GM18499 (cell line): Measurements from ENCODE around the gene TRERF1.

ENCODE experiments used
- ATAC-seq: cut with Tn5 transposase; IDR thresholded peaks from one replicate; pipeline ENCODE4 v1.9.1; 2021; ENCODE audit warnings: moderate number of reproducible peaks; ENCODE audit not compliant: insufficient read depth, unreplicated experiment

TRERF1 gene

DNA sequence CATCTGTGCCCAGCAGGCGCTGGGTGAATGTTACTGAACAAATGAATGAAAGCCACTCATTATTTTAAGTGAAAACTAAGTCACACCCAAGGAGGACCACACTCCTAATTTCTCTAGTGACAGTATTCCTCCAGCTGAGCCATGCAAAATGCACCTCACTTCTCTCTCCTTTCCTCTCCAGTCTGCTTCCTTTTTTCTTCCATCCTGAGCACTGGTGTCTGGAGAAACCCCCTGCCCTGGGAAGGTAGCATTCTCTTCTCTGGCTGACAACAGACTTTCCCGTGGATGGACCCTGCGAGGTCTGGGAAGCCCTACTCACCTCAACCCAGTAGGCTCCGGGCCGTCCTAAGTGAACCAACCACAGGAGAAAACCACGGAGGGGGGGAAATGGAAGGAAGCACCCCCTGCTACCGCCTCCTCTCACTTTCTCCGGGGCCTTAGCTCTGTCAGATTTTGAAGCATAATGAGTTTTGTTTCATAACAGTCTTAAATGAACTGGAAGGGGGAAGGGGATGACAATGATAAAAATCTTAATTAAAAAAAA is 22.6 kb downstream of the TRERF1 start:
- ATAC-seq, result no peak

DNA sequence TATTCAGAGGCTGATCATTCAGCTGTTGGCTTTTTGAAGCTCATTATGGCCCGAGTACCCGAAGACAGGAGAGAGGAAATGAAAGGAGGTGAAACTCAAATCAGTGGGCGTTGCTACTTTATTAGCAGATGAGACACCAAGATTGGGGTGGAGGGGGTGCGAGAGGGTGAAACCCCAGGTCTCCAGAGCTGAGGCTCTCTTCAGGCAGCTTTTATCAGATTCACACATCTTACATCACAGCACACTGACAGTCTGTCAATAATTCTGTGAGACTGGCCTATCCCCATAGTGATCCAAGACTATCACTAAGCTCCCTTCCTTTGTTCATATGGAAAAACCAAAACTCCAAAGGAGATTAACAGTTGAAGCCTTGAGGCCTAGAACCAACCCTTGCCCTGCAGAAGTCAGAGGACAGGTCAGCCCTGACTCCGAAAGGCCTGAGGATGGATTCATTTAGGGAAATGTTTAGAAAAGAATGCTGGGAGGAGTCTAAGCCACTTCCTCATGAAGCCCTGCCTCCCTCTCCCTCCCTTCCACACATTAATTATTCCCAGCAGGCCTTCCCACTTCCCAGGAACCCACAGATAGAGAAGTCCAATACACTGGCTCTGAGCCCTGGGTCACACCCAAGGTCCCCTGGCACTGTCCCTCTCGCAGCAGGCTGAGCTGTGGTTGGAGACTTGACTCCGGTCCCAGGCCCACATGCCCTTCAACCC is 23.2 kb downstream of the TRERF1 start:
- no peak for ATAC-seq

DNA sequence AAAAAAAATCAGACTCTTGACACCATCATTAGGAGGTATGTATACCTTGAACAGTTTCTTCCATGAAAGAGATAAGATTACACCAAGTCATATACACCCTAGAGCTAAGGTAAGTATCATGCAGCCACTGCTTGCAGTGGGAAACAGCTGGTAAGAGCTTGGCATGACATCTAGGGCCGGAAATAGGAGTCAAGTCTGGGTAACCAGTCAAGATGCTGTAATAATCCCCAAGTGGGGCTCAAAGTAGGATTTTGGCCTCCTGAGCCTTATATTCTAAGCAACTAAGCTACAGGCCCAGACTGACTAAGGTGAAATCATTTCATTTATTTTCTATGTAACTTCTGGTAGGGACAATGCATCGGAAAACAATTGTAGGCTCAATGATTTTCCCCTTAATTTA is 23.9 kb downstream of the TRERF1 start:
- ATAC-seq, result no peak

DNA sequence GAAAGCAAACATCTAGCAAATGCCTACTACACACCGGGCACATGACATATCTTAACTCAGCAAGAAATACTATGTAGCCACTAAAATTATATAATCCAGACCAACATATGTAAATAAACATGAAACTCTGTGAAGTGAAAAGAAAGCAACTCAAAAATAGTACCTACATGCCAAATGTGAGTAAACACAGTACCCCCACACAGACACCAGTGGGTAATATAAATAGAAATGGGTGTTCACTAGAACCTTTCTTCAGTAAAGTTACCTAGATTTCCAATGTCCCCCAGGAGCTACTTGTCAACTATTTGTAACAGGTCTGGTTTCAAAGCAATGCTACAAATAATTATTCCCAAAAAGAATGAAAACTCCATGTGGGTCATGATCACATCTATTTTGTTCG is 25.5 kb downstream of the TRERF1 start:
- ATAC-seq, result no peak

DNA sequence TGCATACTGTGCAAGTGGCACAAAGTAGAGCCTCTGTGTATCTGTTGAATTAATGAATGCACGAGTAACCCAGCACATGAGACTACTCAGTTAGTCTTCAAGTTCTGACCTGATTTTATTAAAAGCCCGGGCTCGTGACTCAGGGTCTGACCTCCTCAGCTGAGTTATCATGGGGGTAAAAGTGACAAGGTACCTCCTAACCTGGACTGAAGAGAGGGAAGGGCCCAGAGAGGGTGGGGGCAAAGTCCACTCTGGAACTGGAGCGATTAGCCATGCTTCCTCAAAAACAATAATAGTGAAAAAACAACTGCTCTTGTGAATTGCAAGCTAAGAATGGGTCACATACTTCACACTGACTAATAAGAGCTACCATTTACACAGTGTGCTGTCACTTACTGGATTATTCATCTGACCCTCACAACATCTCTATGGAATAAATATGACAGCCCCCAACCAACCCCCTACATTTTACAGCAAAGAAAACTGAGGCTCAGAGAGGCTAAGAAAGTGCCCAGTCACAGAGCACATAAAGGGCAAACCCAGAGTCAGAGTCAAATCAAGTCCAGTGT is 26.7 kb downstream of the TRERF1 start:
- no peak for ATAC-seq

DNA sequence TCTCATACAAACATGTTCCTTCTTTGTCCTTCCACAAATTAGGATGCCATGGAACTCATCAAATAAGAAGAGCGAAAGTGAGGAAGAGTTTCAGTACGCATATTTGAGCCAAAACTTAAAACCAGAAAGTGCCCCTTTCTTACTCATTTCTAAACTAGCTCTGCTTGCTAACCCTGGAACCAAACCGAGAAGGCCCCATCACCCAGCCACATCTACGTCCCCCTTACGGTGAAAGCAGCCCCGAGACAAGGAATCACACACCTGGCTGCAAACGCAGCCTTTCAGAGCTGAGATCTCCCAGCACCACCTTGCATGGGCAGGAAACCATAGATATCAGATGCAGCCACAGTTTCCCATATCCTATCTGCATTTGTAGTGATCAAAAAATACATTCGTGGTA is 28.5 kb downstream of the TRERF1 start:
- no peak for ATAC-seq

DNA sequence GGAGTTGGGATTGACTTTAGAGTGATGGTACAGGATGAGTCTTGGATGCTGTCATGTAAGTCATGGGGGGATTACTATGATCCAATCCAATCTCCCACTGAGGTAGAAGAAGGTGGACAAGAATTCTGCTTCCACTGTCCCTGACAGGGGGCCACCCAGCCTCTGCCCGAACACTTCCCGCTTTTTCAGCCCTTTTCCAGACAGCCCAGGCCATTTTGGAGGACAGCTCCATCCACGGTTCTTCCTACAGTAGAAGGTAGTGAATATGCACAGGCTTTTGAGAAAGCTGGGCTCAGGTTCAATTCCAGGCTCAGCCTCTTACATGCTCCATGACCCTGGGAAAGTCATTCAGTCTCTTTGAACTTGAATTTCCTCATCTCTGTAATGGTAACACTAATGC is 31.0 kb downstream of the TRERF1 start:
- ATAC-seq, result no peak

DNA sequence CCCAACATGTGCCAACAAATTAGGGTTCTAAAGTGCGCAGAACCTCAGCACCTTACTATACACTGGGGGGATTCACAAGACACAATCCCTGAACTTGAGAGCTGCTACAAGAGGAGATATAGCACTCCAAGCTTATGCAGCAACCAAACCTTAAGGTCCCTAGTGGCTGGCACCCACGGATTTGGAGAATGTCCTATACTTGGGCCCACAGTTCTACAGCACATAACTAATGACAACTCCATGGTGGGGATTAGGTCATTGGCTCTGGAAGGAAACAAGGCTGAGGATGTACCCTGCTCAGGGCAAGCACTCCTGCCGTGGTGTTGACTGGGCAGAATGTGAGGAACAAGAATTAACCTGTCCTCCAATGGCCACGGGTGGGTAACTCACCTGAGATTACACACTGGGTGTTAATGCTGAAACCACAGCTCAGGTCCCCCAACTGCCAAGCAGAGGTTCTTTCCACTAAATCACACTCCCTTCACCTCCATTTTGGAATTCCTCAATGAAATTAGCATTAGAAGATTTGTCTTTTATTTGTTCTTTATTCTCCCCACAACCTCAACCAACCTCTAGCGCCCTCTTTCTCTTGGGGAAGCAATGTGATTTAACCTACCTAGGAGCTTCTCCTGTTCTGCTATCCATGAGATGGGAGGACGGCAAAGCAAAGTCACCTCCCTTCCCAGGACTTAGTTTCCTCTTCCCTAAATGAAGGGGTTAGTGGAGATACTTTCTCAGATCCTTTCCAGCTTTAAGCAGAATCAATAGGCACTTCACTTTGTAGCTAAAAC is 32.0 kb downstream of the TRERF1 start:
- no peak for ATAC-seq

DNA sequence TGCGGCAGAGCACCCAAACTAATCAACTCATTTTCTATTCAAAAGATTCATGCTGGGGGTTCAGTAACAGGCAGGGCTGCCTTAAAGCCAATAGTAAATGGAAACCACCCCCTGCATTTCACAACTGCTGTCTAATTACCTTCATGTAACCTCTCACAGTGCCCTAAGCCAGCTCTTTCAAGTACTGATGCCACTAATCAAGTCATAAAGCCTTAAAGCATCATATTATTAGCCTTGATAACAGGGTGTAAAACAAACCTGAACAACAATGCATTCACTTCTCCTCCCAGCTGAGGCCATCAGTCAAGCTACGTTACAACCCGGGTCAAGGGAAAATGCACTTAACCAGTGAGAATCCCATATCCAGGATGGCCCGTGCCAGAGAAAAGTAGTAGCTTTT is 33.0 kb downstream of the TRERF1 start:
- ATAC-seq, result no peak

DNA sequence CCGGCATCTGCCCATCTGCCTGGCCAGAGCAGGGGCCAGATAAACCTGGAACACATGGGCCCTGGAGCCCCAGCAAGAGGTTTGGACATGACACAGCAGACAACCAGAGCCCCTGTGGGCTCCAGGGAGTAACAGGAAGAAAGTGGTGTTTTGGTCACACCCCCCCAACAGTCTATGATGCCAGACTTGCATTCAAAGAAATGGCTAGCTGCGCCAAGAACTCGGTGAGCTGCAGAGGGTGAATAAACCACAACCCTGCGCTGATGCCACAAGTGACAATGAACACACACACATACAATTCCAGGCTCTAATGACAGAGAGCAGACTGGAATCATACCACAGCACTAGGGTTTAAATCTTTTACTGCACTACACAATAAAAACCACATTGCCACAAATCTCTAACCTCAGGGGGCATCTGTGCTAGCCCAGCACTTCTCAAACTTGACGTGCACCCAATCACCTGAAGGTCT is 34.0 kb downstream of the TRERF1 start:
- ATAC-seq, result no peak

DNA sequence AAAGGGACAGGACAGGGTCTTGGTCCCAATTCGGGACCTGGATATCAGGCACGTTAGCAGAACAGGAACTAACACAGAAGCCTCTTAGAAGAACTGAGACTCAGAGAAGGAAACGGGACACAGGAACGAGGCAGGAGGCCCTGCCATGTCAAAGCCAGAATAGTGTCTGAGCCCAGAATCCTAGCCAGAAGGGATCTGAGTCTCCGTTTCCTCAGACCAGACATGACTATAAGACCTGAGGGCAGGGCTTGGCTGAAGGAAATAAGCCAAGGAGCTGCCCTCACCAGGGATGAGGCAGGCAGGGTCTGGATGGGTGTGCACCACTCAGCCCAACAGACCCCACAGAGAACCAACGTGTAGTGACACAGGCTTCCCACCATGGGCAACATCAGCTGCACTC is 40.3 kb downstream of the TRERF1 start:
- no peak for ATAC-seq

DNA sequence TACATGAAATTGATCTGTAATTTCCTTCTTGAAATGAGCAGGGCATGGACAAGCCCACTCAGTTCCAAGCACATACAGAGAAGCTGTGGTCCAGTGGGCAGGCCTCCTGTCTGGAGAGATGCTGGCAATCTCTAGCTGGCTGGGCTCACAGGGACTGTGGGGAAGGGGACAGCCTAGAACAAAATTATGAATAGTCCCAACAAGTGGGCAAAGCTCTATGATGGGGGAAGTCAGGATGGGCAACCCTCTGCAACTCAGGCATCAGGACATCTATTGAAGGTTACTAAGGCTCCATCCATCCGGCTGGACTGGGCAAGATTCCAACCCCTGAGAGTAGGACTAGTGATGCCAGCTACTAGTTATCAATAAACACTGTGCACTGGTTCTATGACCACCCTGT is 40.9 kb downstream of the TRERF1 start:
- ATAC-seq, result no peak

DNA sequence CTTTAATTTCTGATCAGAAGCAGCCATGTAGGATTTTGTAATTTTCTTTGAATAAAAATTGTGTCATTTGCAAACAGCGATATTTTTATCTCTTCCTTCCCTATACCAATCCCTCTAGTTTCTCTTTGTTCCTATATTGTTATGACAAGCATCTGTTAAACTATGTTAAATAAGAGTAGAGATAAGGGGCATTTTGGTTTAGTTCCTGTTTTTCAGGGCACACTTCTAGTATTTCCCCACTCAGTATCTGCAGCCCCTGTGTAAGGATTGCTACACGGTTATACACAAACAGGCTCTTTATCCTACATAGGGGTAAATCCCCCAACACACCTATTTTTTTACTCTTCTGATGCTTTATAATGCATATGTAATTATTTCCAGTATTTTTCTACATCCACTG is 42.1 kb downstream of the TRERF1 start:
- no peak for ATAC-seq

DNA sequence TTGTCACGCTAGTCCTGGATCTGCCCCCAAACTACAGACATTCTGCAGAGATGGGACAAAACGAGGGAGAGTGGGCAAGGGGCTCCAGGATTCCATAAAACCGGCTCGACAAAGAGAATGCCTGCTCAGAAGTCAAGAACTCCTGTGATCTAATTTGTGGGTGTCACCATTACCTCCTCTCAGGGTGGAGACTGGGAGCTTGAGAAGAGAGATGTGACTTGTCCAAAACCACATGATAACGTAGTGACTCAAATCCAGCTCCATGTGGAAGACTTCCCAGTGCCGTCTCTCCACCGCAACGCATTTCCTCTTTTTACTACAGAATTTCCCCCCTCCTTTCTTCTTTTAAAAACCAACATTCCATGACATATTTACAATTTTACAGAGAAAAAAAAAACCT is 44.3 kb downstream of the TRERF1 start:
- no peak for ATAC-seq

DNA sequence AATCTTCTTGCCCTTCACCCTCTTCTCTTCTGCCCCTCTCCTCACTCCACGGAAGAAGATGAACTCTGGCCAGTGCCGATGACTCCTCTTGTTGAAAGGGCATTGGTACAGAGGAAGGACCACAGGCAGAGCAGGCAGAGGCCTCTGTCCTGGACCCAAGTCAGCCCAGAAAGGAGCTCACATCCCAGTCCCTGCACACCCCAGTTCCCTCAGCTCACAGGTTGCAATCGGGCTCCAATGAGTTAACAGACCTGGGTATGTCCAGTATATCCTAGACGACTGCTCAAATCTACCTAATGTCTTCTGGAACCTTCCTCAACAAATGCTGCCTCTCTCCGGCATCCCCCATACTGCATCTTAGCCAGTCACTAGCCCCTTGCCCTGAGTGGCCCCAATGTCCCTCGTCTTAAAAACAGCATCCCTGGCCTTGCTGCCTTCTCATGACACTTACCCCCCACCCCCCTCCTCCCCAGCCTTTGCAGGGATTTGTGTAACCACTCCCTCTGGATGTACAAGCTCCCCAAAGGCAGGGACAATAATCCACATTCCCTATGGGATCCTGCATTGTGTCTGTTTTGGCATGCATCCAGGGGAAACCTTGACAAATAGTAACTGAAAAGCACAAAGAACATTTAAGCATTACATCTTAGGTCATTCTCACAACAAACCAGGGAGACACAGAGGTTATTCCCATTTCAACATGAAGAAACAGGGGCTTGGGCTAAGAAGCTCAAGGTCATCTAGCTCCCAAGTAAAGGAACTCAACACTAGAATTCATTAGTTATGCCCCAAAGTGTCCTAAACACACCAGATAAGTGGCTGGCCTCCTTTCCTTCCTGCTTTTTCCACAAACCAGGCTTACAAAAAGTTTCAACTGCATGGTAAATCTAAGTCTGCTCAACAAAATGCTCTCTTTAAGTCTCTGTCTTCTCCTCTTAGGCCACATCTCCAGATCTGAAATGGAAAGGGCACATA is 45.1 kb downstream of the TRERF1 start:
- no peak for ATAC-seq

DNA sequence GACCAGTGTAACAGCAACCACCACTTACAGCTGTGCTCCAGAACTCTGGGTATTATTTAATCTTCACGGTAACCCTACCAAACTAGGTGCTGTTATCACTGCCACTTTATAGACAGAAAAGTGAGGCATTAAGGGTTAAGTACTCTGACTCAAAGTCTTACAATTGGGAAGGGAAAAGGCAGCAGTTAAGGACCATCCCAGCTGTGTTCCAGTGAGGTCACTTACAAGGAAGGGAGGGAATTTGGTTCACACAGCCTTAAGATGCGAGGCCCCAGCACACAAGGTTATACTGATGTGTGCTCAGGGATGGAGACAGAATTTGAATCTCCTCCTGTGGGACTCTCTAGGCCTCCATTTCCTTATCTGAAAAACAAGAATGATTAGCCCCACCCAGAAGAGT is 46.7 kb downstream of the TRERF1 start:
- ATAC-seq, result no peak

DNA sequence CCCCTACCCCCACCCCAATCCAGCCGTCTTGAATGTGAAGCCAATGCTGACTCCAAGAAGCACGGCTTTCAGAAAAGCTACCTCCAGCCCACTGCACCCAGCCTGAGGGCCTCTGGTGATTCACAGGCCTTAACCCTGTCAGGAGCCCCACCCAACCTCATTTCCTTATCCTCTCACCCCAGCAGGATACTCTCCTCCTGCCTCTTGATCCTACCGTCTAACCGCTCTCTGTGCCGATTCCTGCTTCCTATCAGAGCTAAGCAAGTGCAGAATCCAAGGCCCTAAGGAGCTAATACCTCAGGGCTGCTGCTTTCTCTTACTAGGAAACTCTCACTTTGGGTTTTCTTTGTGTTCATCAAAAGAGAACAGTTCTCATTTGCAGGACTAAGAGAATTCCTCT is 47.2 kb downstream of the TRERF1 start:
- ATAC-seq, result no peak

DNA sequence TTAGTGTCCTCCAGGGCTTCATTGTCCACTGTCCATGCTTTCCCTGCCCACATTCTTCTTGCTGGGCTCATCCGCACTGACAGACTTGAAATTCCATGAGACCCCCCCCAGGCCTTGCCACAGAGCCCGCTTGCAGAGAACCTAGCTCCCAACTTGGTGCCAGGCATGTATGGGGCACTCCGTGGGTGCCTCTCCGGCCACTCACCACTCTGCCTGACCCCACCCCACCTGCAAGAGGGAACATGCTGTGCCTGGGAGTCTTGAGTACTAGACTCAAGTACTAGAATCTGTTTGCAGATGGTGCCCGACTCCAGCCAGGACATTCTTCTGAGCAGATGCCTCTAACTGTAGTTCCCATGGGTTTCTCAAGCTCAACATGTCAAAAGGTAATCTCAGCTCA is 47.9 kb downstream of the TRERF1 start:
- ATAC-seq, result no peak

DNA sequence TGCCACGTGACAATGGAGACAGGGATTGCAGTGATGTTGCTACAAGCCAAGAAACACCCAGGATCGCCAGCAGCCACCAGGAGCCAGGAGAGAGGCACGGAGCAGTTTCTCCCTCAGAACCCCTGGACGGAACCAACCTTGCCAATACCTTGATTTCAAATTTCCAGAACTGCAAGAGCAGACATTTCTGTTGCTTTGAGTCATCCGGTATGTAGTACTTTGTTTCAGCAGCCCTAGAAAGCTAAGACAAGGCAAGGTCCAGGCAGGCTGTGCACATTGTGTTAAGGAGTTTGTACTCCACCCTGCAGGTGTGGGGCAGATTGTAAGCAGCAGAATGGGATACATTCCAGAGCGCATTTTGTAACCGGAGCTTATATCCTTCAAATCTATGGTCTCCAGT is 48.3 kb downstream of the TRERF1 start:
- no peak for ATAC-seq

DNA sequence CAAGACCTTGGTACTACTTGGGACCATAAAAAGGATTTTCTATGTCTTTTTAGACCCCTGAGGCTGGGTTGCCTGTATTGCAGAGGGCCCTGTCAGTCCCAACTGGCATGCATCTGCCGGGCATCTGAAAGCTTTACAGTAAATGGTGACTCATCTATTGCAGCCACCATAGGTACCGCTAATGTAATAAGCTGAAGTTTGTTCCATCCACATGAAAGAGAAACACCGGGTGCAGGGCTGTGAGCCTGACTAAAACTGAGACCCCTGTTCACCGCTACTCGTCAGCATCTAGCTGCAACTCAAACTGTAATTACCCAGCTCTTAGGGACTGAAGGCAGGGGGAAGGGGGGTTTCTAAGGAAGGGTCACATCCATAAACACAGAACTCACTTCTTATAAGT is 49.5 kb downstream of the TRERF1 start:
- ATAC-seq, result peak; percentile 74
